ENCODE data around the gene JAK3.

DNA sequence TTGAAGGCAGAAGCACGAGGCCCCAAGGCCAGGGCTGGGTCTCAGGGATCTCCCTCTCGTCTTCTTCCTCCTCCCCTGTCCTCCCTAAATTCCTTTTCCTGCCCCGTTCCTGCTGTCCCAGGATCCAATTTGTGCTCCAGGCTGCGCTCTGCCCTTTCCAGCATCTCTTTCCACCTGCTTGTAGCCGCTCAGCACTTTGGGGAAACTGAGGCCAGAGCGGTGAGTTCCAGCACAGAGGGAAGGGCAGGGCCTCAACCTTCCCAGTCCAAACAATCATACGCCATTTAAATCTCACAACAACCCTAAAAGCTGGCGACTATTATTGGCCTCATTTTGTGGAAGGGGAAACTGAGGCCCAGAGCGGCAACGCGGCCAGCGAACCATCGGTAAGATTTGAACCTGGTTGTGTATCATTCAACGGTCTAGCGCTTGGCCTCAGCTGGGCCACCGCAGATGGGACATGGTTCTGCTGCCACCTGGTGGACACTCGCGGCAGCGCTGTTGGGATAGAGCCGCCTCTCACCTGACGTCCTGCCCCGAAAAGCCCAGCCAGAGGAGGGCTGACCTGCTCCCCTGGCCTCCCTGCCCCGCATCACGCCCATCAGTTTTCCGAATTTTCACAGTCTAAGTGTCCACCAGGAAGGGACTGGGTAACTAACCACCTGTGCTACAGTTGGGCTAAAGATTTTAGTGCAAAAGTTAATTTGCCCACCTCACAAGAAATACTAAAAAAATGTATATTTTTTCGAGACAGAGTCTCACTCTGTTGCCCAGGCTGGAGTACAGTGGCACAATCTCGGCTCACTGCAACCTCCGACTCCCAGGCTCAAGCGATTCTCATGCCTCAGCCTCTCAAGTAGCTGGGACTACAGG is 7.7 kb upstream of the JAK3 start:
- no peak for TF ChIP-seq POLR2A (IDR thresholded peaks at IDR 0.05; ENCODE audit: low read depth, low read length)
- TF ChIP-seq, protein P1, sequence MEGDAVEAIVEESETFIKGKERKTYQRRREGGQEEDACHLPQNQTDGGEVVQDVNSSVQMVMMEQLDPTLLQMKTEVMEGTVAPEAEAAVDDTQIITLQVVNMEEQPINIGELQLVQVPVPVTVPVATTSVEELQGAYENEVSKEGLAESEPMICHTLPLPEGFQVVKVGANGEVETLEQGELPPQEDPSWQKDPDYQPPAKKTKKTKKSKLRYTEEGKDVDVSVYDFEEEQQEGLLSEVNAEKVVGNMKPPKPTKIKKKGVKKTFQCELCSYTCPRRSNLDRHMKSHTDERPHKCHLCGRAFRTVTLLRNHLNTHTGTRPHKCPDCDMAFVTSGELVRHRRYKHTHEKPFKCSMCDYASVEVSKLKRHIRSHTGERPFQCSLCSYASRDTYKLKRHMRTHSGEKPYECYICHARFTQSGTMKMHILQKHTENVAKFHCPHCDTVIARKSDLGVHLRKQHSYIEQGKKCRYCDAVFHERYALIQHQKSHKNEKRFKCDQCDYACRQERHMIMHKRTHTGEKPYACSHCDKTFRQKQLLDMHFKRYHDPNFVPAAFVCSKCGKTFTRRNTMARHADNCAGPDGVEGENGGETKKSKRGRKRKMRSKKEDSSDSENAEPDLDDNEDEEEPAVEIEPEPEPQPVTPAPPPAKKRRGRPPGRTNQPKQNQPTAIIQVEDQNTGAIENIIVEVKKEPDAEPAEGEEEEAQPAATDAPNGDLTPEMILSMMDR (IDR thresholded peaks at IDR 0.05; ENCODE audit: extremely low read depth in 1 of 2, insufficient read depth in 1 of 2, low read depth in 1 of 2, low read length in 2 of 2): peak; percentile 92 to 99
- no peak for TF ChIP-seq EZH2 (IDR thresholded peaks at IDR 0.05; ENCODE audit: borderline replicate concordance, low read depth, low read length, severe bottlenecking)
- TF ChIP-seq MYC (IDR thresholded peaks at IDR 0.05; ENCODE audit: low read depth, low read length): no peak
- TF ChIP-seq POLR2AphosphoS5 (IDR thresholded peaks at IDR 0.05; ENCODE audit: insufficient read depth, low read depth, low read length): no peak
- TF ChIP-seq FOS (IDR thresholded peaks at IDR 0.05; ENCODE audit: borderline replicate concordance, insufficient read depth, low read length): no peak

All from endothelial cell of umbilical vein (primary cell).